Measurements from ENCODE around the gene PLIN4. TPM values are rescaled to one million over a fixed set of nuclear protein-coding genes. Genes with fewer than 3 reads are reported as not detected.

PLIN4 gene
- total and polyA plus RNA-seq, 9 of the 15 experiments (the other 6 are each of a cell fraction or from before 2014, with no cell fraction given), result 0.04 to 0.16 (median 0.07) TPM; not detected in 3

DNA sequence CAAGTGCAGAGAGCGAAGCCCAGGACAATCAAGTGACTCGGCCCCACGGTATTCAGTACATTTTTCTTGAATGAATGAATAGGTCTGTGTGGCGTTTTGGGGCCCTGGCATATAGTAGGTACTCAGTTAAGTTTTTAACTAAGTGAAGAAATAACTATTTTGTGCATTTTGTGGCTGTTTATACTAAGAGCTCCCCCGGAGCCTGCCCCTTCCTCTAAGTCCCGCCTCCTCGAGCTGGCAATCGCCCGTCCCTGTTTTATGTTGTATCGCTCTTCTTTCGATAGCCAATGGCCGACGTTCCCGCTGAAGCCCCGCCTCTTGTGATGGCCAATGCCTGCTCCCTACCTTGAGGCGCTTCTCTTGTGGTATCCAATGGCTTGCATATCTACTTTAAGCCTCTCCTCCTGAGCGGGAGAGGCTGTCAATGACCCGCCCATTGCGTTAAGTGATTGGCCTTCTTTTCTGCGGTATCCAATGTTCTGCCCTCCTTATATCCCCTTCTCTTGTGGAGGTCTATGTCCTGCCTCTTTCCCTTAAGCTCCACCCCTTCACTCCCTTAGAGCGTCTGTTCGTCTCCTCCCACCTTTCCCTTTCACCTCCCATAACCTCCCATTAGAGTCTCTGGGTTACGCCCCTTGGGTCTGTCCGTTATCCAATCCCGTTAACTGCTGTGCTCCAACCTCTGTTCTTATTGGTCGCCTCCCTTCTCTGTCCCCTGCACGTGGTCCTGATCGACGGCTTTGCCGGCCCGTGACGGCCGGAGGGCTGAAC, 46.7 kb downstream of the PLIN4 start (continued):
- TF ChIP-seq, protein P1, sequence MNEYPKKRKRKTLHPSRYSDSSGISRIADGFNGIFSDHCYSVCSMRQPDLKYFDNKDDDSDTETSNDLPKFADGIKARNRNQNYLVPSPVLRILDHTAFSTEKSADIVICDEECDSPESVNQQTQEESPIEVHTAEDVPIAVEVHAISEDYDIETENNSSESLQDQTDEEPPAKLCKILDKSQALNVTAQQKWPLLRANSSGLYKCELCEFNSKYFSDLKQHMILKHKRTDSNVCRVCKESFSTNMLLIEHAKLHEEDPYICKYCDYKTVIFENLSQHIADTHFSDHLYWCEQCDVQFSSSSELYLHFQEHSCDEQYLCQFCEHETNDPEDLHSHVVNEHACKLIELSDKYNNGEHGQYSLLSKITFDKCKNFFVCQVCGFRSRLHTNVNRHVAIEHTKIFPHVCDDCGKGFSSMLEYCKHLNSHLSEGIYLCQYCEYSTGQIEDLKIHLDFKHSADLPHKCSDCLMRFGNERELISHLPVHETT (CRISPR knock-in tag; conservative IDR thresholded peaks at IDR 0.05 in 1 of 2, IDR thresholded peaks at IDR 0.05 in 1 of 2), result 0 out of 4 replicates have a peak, but pooled peaks of 1 of the 2 experiments have one; percentile 32
- TF ChIP-seq L3MBTL2 (IDR thresholded peaks at IDR 0.05) (no peak), LCOR (CRISPR knock-in tag; IDR thresholded peaks at IDR 0.05) (no peak), CBX3 (IDR thresholded peaks at IDR 0.05; ENCODE audit: borderline replicate concordance in 1 of 2, low read length in 2 of 2) (no peak), PHB (CRISPR knock-in tag; IDR thresholded peaks at IDR 0.05) (no peak), SIN3B (IDR thresholded peaks at IDR 0.05; ENCODE audit: low read depth) (no peak), PHF8 (IDR thresholded peaks at IDR 0.05; ENCODE audit: borderline replicate concordance, low read length) (peak; percentile 67), E2F3 (CRISPR knock-in tag; IDR thresholded peaks at IDR 0.05) (no peak), CREBBP (IDR thresholded peaks at IDR 0.05; ENCODE audit: low read depth, low read length) (no peak)
- TF ChIP-seq, protein P2, sequence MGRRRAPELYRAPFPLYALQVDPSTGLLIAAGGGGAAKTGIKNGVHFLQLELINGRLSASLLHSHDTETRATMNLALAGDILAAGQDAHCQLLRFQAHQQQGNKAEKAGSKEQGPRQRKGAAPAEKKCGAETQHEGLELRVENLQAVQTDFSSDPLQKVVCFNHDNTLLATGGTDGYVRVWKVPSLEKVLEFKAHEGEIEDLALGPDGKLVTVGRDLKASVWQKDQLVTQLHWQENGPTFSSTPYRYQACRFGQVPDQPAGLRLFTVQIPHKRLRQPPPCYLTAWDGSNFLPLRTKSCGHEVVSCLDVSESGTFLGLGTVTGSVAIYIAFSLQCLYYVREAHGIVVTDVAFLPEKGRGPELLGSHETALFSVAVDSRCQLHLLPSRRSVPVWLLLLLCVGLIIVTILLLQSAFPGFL (CRISPR knock-in tag; IDR thresholded peaks at IDR 0.05), result no peak
- TF ChIP-seq, protein P3, sequence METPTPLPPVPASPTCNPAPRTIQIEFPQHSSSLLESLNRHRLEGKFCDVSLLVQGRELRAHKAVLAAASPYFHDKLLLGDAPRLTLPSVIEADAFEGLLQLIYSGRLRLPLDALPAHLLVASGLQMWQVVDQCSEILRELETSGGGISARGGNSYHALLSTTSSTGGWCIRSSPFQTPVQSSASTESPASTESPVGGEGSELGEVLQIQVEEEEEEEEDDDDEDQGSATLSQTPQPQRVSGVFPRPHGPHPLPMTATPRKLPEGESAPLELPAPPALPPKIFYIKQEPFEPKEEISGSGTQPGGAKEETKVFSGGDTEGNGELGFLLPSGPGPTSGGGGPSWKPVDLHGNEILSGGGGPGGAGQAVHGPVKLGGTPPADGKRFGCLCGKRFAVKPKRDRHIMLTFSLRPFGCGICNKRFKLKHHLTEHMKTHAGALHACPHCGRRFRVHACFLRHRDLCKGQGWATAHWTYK (CRISPR knock-in tag; IDR thresholded peaks at IDR 0.05), result no peak
- TF ChIP-seq, protein P4, sequence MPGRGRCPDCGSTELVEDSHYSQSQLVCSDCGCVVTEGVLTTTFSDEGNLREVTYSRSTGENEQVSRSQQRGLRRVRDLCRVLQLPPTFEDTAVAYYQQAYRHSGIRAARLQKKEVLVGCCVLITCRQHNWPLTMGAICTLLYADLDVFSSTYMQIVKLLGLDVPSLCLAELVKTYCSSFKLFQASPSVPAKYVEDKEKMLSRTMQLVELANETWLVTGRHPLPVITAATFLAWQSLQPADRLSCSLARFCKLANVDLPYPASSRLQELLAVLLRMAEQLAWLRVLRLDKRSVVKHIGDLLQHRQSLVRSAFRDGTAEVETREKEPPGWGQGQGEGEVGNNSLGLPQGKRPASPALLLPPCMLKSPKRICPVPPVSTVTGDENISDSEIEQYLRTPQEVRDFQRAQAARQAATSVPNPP (IDR thresholded peaks at IDR 0.05; ENCODE audit: borderline replicate concordance, insufficient read depth, insufficient read length), result no peak
- TF ChIP-seq, protein P5, sequence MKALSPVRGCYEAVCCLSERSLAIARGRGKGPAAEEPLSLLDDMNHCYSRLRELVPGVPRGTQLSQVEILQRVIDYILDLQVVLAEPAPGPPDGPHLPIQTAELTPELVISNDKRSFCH (CRISPR knock-in tag; IDR thresholded peaks at IDR 0.05), result no peak
- TF ChIP-seq, protein P5 (tag; IDR thresholded peaks at IDR 0.05), result no peak
- TF ChIP-seq, protein P6, sequence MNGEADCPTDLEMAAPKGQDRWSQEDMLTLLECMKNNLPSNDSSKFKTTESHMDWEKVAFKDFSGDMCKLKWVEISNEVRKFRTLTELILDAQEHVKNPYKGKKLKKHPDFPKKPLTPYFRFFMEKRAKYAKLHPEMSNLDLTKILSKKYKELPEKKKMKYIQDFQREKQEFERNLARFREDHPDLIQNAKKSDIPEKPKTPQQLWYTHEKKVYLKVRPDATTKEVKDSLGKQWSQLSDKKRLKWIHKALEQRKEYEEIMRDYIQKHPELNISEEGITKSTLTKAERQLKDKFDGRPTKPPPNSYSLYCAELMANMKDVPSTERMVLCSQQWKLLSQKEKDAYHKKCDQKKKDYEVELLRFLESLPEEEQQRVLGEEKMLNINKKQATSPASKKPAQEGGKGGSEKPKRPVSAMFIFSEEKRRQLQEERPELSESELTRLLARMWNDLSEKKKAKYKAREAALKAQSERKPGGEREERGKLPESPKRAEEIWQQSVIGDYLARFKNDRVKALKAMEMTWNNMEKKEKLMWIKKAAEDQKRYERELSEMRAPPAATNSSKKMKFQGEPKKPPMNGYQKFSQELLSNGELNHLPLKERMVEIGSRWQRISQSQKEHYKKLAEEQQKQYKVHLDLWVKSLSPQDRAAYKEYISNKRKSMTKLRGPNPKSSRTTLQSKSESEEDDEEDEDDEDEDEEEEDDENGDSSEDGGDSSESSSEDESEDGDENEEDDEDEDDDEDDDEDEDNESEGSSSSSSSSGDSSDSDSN (IDR thresholded peaks at IDR 0.05; ENCODE audit: borderline replicate concordance in 1 of 2, low read depth in 2 of 2, low read length in 2 of 2), result no peak
- TF ChIP-seq, protein P7, sequence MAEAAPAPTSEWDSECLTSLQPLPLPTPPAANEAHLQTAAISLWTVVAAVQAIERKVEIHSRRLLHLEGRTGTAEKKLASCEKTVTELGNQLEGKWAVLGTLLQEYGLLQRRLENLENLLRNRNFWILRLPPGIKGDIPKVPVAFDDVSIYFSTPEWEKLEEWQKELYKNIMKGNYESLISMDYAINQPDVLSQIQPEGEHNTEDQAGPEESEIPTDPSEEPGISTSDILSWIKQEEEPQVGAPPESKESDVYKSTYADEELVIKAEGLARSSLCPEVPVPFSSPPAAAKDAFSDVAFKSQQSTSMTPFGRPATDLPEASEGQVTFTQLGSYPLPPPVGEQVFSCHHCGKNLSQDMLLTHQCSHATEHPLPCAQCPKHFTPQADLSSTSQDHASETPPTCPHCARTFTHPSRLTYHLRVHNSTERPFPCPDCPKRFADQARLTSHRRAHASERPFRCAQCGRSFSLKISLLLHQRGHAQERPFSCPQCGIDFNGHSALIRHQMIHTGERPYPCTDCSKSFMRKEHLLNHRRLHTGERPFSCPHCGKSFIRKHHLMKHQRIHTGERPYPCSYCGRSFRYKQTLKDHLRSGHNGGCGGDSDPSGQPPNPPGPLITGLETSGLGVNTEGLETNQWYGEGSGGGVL (CRISPR knock-in tag; IDR thresholded peaks at IDR 0.05), result no peak

Measured in K562 (cell line).